Gastrocnemius medialis (tissue), 4 donors: ENCODE data around the gene OCIAD1.

Source experiments
- CTCF ChIP-seq, 5 experiments: fragments of 450-650 bp in 3 of 5; fragments of 200-600 bp in 2 of 5; sonication (generic) in 2 of 5; IDR thresholded peaks in 4 of 5; conservative IDR thresholded peaks in 1 of 5; 1 replicate in 4 of 5; 2 replicates in 1 of 5; pipeline ENCODE4 v1.5.1; 2016 to 2019; ENCODE audit warnings: antibody characterized with exemption in 5 of 5, mild to moderate bottlenecking in 3 of 5, moderate library complexity in 3 of 5
- POLR2A ChIP-seq, 2 donors: fragments of 450-650 bp; IDR thresholded peaks; one replicate each; pipeline ENCODE4 v1.6.1; 2017; ENCODE audit warnings: antibody characterized with exemption in 2 of 2, mild to moderate bottlenecking in 2 of 2, moderate library complexity in 2 of 2

GRCh38 chr4:48781968-48782367 is 48.9 kb upstream of the OCIAD1 start:
- no peak for TF ChIP-seq CTCF (IDR thresholded peaks at IDR 0.05 in 4 of 5, conservative IDR thresholded peaks at IDR 0.05 in 1 of 5)
- no peak for TF ChIP-seq POLR2A (IDR thresholded peaks at IDR 0.05)
